ENCODE data around the gene STAC3. TPM values are rescaled to one million over a fixed set of nuclear protein-coding genes. Genes with fewer than 3 reads are reported as not detected.

STAC3 gene
- total and polyA plus RNA-seq, 2 of the 13 experiments (the other 11 are each of a cell fraction or from before 2014, with no cell fraction given): 0.18 to 0.22 TPM

DNA sequence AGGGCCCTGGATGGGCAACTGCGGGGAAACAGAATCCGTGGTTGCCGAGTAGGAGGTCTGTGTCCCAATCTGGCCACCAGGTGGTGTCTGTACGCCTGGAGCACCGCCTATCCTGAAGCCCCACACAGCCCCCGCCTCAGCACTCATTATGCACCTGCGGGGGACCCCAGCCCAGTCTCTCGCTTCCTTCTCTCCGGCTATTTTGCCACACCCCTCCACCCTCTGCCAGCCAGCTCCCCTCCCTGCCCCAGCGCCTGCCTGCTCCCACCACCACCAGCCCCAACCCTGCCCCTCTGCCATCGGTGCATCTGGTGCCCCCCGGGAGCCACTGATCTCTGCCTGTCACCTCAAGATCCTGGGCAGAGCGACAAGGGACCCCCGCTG lies 36.6 kb downstream of the STAC3 start (continued):
- TF ChIP-seq ZBTB26 (CRISPR knock-in tag; IDR thresholded peaks at IDR 0.05; ENCODE audit: borderline replicate concordance) (no peak), XBP1 (CRISPR knock-in tag; IDR thresholded peaks at IDR 0.05) (no peak), SALL1 (CRISPR knock-in tag; IDR thresholded peaks at IDR 0.05) (0 out of 2 replicates have a peak, but pooled peaks have one; percentile 17), STAT6 (CRISPR knock-in tag; IDR thresholded peaks at IDR 0.05; ENCODE audit: borderline replicate concordance) (no peak), ZNF503 (CRISPR knock-in tag; IDR thresholded peaks at IDR 0.05) (no peak), YY1 (IDR thresholded peaks at IDR 0.05; ENCODE audit: insufficient read depth, insufficient replicate concordance, low read depth, low read length) (peak; percentile 30), NCOA5 (CRISPR knock-in tag; IDR thresholded peaks at IDR 0.05) (no peak), ZNF263 (CRISPR knock-in tag; IDR thresholded peaks at IDR 0.05) (0 out of 2 replicates have a peak, but pooled peaks have one; percentile 26), ZNF891 (CRISPR knock-in tag; IDR thresholded peaks at IDR 0.05) (no peak), CSRNP1 (CRISPR knock-in tag; IDR thresholded peaks at IDR 0.05) (no peak), ZNF33B (CRISPR knock-in tag; IDR thresholded peaks at IDR 0.05) (no peak), ZNF577 (CRISPR knock-in tag; IDR thresholded peaks at IDR 0.05; ENCODE audit: borderline replicate concordance, low read depth) (no peak), ZNF629 (CRISPR knock-in tag; conservative IDR thresholded peaks at IDR 0.05) (no peak), ZSCAN25 (CRISPR knock-in tag; IDR thresholded peaks at IDR 0.05) (0 out of 2 replicates have a peak, but pooled peaks have one; percentile 25), RXRA (CRISPR knock-in tag; IDR thresholded peaks at IDR 0.05) (no peak), MIER2 (CRISPR knock-in tag; IDR thresholded peaks at IDR 0.05) (no peak)
- TF ChIP-seq, protein P1, sequence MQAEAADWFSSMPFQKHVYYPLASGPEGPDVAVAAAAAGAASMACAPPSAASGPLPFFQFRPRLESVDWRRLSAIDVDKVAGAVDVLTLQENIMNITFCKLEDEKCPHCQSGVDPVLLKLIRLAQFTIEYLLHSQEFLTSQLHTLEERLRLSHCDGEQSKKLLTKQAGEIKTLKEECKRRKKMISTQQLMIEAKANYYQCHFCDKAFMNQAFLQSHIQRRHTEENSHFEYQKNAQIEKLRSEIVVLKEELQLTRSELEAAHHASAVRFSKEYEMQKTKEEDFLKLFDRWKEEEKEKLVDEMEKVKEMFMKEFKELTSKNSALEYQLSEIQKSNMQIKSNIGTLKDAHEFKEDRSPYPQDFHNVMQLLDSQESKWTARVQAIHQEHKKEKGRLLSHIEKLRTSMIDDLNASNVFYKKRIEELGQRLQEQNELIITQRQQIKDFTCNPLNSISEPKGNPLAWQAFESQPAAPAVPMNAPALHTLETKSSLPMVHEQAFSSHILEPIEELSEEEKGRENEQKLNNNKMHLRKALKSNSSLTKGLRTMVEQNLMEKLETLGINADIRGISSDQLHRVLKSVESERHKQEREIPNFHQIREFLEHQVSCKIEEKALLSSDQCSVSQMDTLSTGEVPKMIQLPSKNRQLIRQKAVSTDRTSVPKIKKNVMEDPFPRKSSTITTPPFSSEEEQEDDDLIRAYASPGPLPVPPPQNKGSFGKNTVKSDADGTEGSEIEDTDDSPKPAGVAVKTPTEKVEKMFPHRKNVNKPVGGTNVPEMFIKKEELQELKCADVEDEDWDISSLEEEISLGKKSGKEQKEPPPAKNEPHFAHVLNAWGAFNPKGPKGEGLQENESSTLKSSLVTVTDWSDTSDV (CRISPR knock-in tag; IDR thresholded peaks at IDR 0.05): no peak
- TF ChIP-seq, protein P2, sequence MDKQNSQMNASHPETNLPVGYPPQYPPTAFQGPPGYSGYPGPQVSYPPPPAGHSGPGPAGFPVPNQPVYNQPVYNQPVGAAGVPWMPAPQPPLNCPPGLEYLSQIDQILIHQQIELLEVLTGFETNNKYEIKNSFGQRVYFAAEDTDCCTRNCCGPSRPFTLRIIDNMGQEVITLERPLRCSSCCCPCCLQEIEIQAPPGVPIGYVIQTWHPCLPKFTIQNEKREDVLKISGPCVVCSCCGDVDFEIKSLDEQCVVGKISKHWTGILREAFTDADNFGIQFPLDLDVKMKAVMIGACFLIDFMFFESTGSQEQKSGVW (CRISPR knock-in tag; IDR thresholded peaks at IDR 0.05; ENCODE audit: borderline replicate concordance): no peak
